Astrocyte (in vitro differentiated cells and primary cell): Measurements from ENCODE around the gene FAM180B. TPM values are rescaled to one million over a fixed set of nuclear protein-coding genes. Genes with fewer than 3 reads are reported as not detected.

Experiments used
- total RNA-seq: library from RNA; stranded (reverse); gene quantifications from 2 replicates; pipeline ENCODE4 v1.2.1, GENCODE V29; 2021

FAM180B gene
- total RNA-seq, 1 donor from 2014 or later, result 0.16 TPM

Other genes starting within 250 kb of the FAM180B start
- gene MYBPC3, start 234.0 kb upstream of the FAM180B start, total RNA-seq, result not detected in 2 replicates
- gene SPI1, start 208.1 kb upstream of the FAM180B start, total RNA-seq, result not detected in 2 replicates
- gene SLC39A13, start 178.1 kb upstream of the FAM180B start, total RNA-seq, result 76.6 and 92.7 TPM in 2 replicates
- gene PSMC3, start 160.2 kb upstream of the FAM180B start, total RNA-seq, result 124 and 130 TPM in 2 replicates
- gene RAPSN, start 137.5 kb upstream of the FAM180B start, total RNA-seq, result 0.86 and 0.96 TPM in 2 replicates
- 92.8 and 101 TPM in 2 replicates for gene CELF1, start 33.5 kb upstream of the FAM180B start, total RNA-seq
- 32.4 and 33.9 TPM in 2 replicates for gene PTPMT1, start 21.1 kb upstream of the FAM180B start, total RNA-seq
- 11.9 and 12.5 TPM in 2 replicates for gene KBTBD4, start 7.7 kb upstream of the FAM180B start, total RNA-seq
- 80.7 and 88.7 TPM in 2 replicates for gene NDUFS3, start 7.6 kb upstream of the FAM180B start, total RNA-seq
- gene C1QTNF4, start 7.7 kb downstream of the FAM180B start, total RNA-seq, result 0.20 TPM in 1 of 2 replicates, not detected in the other
- gene MTCH2, start 55.9 kb downstream of the FAM180B start, total RNA-seq, result 99.8 and 103 TPM in 2 replicates
- 1.4 and 2.1 TPM in 2 replicates for gene AGBL2, start 128.7 kb downstream of the FAM180B start, total RNA-seq
- 59.4 and 69.7 TPM in 2 replicates for gene FNBP4, start 180.7 kb downstream of the FAM180B start, total RNA-seq